ENCODE results near the gene LRRC43.
A peak's percentile ranks its signal among the peaks of the same experiment; 100 is the strongest.
"Not testable (repeated sequence)": the region's sequence is repeated elsewhere in the genome, so short reads cannot be mapped to it uniquely, and the experiment has no call there.

The LRRC43 gene

DNA sequence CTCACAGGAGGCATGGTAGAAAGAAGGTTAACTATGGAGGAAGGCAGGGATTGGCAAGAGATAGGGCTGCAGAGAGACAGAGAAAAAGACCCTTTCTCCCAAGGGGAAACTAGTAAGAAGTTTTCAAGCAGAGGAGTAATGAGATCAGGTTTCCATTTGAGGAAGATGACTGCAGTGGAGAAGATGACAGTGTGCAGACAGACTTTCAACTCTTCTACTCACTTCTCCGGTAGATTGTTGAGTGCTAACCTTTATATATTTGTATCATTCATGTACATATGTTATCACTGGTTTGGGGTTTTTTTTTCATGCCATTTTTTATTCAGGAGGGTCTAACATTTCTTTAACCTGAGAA lies 14.7 kb downstream of the LRRC43 start:
- DNase-seq, result no peak

DNA sequence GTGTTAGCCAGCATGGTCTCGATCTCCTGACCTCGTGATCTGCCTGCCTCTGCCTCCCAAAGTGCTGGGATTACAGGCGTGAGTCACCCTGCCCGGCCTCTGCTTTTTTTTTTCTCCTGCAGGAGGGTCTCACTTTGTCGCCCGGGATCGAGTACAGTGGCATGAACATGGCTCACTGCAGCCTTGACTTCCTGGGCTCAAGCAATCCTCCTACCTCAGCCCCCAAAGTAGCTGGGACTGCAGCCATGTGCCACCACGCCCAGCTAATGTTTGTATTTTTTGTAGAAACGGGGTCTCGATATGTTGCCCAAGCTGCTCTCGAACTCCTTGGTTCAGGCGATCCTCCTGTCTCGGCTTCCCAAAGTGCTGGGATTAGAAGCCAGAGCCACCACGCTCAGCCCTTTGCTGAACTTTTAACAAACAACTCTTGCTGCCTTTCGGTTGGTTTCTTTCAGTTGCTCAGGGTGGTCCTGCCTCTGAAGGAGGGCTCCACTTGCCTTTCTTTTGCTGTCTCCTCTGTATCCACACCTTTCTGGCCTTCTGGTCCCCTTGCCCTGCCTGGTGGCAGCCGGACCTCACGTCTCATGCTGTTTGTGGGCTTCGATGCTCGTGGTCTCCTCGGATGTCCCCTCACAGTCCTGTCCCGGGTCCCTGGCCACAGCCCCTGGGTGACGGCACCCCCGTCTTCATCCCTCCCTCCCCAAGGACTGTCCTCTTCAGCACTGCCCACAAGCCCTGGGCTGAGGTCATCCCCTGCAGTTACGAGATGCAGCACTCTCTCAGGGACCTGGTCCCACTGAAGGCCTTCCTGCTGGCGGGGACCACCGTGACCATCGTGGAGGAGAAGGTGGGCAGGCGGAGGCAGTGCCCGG lies 16.8 kb downstream of the LRRC43 start:
- DNase-seq, result no peak

DNA sequence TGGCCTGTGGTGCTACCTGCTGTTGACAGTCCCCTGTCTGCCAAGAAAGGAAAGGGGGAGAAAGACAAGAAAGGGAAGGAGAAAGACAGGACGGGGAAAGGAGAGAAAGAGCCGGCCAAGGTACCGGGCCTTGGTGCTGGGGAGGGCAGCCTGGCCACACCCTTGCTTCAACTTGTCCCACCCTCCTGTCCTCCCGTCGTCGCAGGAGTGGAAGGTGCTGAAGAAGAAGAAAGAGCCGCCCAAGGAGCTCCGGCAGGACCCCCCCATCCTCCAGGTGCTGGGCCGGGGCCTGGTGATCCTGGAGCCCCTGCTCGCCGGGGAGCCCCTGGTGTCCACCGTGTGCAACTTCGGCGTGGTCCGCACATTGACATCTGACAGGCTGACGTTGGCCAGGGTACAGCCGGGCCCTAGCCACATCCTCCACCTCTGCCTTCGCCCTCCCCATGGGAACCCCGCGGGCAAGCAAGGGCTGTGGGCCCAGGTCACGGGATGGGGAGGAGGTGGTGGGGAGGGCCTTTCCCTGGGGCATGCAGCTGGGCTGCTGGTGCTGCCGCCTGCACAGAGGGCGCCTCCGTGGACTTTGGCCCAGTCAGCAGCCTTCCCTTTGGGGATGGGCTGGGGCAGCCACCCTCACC lies 17.7 kb downstream of the LRRC43 start:
- no peak for DNase-seq

DNA sequence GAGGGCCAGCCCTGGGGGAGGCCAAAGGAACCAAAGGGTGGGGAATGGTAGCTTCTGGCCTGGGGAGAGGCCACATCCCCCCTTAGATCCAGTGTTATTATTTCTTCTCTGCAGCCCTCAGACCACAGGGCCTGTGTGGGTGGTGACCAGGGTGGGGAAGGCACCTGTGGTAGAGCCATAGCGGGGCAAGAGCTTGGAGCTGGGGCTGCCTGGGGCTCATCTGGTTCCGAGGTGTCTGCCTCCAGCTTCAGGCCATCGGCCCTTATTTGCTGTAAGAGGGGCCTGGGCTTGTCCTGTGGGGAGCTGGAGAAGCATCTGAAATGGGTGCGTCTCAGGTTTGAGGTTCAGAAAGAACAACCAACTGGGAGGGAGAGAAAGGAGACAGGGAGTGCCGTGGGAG lies 18.5 kb downstream of the LRRC43 start:
- DNase-seq, result no peak

DNA sequence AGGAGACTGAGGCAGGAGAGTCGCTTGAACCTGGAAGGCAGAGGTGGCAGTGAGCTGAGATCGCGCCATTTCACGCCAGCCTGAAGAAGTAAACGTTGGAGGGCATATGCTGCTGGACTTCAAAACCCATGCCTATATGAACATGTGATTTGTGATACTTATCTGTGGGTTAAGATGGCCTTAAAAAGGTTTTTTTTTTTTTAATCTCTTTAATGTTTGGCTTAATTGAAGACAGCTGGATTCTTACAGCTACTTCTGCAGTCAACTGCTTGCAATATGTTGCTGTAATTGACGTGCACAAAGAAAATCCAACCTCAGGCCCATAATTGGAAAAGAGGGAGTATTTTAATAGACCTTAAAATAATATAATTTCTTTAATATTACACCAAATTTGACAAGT lies 19.1 kb downstream of the LRRC43 start:
- DNase-seq, result no peak

DNA sequence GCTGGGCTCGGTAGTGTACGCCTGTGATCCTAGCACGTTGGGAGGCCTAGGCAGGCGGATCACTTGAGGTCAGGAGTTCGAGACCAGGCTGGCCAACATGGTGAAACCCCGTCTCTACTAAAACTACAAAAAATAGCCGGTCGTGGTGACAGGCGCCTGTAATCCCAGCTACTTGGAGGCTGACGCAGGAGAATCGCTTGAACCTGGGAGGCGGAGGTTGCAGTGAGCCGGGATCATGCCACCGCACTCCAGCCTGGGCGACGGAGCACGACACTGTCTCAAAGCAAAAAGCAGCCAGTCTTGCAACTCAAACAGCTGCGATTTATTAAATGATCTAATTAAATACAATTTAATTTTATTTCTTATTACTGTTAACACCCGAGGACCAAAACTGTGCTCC lies 19.9 kb downstream of the LRRC43 start:
- DNase-seq, result not testable (repeated sequence)

DNA sequence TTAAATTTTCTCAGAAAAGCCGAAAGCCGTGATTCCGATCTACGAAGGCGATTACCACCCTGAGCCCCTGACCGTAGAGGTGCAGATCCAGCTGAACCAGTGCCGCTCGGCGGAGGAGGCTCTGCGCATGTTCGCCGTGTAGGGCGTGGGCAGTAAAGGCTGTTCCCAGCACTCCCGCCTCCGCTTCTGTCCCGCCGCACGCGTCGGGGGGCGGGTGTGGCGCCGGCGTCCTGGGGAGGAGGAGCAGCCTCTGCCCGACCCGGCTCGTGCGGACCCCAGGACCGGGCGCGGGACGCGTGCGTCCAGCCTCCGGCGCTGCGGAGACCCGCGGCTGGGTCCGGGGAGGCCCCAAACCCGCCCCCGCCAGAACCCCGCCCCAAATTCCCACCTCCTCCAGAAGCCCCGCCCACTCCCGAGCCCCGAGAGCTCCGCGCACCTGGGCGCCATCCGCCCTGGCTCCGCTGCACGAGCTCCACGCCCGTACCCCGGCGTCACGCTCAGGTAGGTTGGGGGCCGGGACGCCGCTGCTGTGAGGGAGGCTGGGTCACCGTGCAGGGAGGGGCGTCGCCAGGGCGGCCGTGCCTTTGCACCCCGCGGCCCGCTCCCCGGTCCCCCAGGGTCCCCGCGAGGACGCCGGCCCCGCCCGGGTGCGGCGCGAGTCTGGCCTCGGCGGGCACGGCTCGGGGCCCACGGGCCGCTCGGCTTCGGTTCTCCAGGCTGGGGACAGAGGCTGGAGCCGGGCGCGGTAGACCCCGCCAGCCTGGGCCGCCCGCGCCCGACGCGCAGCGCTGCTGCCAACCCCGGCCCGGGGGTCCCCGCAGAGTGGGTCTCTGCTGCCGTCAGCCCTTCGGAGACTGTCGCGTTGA lies 20.6 kb downstream of the LRRC43 start, which contains the start of gene B3GNT4:
B3GNT4 (plus strand) TSS at position 409 of the 866 bp plus-strand sequence. CDS start 910 bp downstream, outside the sequence.
- DNase-seq, result peak; percentile 53

DNA sequence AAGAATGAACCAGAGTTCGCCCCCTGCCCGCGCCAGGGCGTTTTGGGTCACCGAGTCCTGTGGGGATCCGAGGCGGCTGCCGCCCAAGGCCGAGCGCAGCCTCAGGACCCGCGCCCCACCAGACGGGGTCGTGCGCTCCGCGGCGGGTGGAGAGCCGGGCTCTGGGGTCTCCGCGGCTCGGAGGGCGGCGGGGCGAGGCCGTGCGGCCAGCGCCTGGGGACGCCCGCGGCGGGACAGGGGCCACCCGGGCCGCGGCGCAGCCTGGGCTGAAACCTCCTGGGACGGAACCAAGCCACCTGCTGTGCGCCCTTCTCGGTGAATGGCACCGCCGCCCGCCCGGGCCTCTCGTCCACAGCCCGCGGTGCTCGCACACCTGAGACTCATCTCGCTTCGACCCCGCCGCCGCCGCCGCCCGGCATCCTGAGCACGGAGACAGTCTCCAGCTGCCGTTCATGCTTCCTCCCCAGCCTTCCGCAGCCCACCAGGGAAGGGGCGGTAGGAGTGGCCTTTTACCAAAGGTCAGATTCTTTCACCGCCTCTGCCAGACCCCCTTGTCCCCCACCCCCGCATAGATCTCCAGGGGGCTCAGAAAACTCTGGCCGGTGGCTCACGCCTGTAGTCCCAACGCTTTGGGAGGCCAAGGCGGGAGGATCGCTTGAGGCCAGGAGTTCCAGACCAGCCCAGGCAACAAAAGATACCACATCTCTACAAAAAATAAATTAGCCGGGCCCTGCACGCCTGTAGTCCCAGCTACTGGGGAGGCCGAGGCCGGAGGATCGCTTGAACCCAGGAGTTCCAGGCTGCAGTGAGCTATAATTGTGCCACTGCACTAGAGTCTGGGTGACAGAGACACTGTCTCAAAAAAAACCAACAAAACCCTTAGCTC lies 21.5 kb downstream of the LRRC43 start:
- DNase-seq, result no peak

DNA sequence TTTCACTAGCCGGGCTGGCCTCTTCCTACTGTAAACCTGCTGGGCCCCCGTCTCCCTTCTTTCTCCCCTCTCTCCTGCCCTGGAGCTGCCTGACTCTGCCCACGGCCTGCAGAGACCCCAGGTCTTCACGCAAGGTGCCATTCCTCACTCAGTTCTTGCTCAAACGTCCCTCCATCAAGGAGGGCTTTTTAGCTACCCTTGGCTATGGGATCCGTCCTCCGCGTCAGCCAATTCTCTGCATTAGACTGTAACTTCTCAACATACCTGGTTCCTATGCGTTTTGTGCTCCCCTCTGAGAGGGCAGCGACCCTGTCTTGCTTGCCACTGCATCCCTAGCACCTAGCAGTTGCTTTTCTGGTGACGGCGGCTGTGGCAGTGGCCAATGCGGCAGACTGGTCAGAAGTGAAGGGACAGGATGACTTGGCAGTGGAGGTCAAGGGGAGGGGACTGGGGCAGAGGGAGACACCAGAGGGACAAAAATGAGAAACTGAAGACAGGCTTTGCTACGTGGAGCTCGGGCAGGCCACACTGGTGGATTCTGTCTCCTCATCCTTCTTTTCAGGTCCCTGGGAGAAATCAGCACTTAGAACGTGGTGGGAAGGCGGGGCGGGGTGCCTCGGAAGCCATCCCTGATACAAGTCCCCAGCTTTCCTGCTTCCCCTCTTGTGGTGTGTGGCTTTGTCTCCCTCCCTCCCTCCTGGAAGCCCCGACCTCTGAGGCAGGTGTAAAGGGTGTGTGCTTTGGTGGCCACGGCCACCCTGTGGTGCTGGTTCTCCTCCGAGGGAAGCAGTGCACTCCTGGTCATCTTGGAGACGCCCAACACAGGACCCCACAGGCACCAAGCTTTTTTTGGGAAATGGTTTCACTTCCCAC lies 22.4 kb downstream of the LRRC43 start:
- no peak for DNase-seq

DNA sequence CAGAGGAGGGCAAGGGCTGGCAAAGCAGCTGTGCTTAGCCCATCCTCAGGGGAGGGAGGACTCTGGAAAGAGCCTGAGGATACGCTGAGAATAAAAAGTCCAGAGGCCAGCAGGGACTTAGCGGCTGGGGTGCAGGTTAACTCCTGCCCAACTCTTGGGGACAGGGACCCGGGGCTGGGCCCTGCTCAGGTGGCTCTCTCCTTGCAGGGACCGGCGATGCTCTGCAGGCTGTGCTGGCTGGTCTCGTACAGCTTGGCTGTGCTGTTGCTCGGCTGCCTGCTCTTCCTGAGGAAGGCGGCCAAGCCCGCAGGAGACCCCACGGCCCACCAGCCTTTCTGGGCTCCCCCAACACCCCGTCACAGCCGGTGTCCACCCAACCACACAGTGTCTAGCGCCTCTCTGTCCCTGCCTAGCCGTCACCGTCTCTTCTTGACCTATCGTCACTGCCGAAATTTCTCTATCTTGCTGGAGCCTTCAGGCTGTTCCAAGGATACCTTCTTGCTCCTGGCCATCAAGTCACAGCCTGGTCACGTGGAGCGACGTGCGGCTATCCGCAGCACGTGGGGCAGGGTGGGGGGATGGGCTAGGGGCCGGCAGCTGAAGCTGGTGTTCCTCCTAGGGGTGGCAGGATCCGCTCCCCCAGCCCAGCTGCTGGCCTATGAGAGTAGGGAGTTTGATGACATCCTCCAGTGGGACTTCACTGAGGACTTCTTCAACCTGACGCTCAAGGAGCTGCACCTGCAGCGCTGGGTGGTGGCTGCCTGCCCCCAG lies 23.4 kb downstream of the LRRC43 start:
- no peak for DNase-seq

DNA sequence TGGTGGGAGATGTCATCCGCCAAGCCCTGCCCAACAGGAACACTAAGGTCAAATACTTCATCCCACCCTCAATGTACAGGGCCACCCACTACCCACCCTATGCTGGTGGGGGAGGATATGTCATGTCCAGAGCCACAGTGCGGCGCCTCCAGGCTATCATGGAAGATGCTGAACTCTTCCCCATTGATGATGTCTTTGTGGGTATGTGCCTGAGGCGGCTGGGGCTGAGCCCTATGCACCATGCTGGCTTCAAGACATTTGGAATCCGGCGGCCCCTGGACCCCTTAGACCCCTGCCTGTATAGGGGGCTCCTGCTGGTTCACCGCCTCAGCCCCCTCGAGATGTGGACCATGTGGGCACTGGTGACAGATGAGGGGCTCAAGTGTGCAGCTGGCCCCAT lies 24.1 kb downstream of the LRRC43 start:
- no peak for DNase-seq

DNA sequence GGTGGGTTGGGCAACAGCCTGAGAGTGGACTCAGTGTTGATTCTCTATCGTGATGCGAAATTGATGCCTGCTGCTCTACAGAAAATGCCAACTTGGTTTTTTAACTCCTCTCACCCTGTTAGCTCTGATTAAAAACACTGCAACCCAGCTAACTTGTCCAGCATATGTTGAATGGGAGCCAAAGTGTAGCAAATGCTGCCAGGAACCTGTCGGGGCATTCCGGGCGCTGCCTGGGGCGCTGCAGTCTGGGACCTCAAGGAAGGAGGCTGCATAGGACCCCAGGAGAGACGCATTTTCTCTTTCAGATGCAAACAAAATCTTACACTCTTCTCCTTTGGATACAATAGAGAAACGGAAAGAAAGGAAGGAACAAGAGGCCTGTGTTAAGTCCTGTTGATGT lies 24.5 kb downstream of the LRRC43 start:
- DNase-seq, result no peak

DNA sequence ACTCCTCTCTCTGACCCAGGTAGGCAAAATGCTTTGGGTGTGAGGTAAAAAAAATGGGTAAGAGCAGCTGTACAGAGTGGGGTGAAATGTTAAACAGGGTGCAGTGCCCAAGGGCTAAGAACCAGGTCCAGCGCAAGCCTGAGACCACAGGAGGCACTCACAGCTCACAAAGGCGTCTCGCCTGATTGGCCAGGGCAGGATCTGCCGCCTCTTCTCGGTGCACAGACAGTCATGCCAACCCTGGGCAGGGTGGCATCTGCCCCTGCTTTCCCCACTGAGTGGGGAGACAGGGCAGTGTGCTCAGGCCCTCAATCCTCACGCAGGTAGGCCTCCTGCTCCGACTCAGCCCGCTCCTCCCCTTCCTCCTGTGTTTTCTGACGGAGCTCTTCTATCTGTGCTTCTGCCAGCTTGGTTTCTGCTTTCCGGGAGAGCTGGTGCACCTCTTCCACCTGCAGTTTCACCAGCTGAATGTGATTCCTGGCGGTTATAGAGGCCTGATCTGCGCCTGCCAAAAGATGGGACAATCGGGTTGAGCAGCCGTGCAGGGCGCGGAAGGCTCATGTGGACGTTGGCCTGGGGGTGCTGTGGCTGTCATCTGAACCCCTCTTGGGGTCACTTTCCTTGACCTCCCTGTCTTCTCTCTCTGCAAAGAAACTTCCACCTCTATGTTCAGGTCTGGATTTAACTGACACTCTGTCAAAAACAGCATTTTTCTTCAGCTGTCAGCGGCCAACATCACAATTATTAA lies 25.3 kb downstream of the LRRC43 start:
- DNase-seq, result no peak

DNA sequence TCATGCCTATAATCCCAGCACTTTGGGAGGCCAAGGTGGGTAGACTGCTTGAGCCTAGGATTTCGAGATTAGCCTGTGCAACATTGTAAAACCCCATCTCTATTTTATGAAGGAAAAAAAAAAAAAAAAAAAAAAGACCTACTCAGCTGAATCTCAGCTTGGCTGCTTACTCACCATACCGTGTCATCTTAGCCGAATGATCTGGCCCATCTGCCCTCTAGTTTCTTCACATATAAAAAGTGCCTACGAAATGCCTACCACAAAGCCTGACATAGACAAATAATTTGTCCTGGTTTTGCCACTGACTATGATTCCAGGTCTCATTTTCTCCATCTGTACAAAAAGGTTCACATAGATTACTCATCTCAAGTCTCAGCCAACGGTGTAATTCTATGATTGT lies 32.8 kb downstream of the LRRC43 start:
- DNase-seq, result no peak

DNA sequence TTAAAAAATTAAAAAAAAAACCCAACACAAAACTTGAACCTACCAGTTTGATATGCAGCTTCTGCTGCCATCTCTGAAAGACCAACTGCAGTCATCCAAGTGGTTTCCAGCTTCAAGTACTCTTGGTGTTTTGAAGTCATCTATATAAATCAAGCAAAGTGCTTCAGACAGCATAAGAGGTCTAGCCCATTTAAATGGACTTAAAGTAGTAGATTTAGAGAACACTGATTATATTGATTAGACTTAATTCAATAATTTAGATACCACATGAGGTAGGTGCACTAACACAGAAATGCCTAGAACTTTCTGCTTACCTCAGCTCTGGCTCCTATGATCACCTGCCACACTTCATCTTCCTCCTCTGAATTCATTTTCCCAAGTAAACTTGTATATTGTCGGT lies 33.5 kb downstream of the LRRC43 start:
- DNase-seq, result no peak

DNA sequence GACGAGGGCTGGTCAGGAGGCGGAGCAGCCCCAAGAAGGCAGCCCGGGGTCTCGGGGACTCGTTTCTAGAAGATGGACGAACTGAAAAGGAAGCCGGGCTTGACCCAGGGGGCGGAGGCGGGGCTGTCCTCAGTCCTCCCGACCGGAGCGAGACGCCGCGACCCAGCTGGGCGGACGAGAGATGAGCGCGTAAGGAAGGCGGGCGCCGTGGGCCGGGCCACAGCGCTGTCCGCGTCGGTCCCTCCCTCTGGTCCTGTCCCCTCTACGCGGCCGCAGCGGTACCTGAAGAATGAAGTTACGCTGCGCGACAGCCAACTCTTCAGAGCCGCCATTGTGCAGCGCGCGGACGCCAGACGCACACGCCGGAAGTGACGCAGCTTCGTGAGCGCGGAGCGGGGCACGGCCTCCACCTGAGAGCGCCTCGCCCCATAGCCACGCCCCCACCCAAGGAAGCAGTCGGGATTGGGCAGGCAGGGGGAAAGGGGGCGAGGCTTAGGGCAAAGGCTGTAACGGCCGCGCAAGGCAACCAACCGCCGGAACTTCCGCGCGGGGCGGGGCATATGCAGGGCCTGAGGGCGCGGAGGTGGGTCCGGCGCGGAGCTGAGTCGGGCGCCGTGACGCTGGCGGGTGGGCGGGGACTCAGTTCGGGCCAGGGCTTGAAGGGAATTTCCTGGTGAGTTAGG lies 42.9 kb downstream of the LRRC43 start, which contains the start of gene DIABLO:
DIABLO (minus strand) TSS at position 370 of the 683 bp plus-strand sequence; CDS start at position 332, 38 bp downstream.
- peak; percentile 99 for DNase-seq

DNA sequence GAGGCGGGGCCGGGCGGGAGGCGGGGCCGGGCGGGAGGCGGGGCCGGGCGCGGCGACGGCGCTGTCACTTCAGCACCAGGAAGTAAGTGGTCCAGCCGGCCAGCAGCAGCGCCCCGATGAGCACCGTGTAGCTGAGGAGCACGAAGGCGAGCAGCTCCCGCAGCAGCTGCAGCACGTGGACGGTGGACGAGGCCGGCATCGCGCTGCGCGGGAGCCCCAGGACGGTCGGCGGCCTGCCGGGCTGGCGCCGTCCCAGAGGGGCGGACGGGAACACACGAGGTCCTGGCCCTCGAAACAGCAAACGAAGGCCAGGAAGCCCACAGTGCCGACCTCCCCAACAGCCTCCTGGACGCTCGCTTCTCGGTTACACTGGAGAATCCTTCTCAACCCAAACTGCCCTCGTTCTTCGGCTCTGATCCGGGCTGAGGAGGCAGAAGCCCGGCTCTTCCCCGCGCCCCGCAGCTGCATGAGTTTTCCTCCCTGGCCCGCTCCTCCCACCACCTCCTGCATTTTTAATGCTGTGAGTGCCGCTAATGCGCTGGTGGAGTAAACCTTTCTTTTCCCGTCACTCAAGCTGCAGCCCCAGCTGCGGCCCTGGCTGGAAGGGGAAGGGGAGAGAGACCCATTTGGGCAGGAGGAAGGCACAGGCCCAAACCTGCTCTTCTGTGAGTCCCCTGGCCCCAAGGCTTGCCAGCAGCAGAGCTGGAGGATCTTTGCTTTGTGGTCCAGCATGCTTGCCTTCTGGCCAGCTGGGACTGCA lies 43.6 kb downstream of the LRRC43 start:
- DNase-seq, result no peak

DNA sequence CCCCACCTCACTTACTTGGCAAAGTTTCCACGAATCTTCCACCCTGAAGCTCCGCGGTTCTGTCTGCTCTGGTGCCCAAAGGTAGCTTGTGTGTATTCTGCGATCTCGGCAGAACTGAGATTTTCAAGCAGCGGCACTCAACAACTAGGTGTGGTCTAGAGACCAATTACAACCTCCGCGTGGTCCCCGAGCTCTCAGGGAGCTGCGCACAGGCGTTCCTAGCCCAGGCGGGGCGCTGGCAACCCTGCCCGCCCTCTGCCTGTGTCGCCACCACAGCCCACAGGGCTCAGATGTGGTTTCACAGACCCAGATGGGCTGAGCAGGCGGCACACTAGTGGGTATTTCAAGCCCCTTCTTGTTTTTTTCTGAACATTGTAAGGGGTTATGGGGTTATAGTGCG lies 44.4 kb downstream of the LRRC43 start:
- DNase-seq, result no peak

Measured in hematopoietic multipotent progenitor cell treated with erythropoietin and hydrocortisone succinate and interleukin-3 and kit ligand, for 8 days (in vitro differentiated cells).